GM06990 (cell line): Measurements from ENCODE around the gene SFRP2.

ENCODE experiments used
- DNase-seq: peaks from one replicate; pipeline ENCODE4 v3.0.0-alpha.2; 2011; ENCODE audit not compliant: insufficient read length; ENCODE audit errors: extremely low read depth
- H3K27me3 ChIP-seq: replicated peaks from 2 replicates; pipeline ENCODE4 v1.6.0; 2011; ENCODE audit warnings: low read length; ENCODE audit not compliant: control insufficient read depth, insufficient read depth
- H3K36me3 ChIP-seq: 2 replicates; pipeline ENCODE4 v1.5.1; 2011; ENCODE audit warnings: low read length; ENCODE audit not compliant: control insufficient read depth, insufficient read depth
- H3K4me3 ChIP-seq: replicated peaks from 2 replicates; pipeline ENCODE4 v1.5.1; 2011; ENCODE audit warnings: low read depth, mild to moderate bottlenecking, control low read depth, low read length
- CTCF ChIP-seq: IDR thresholded peaks from 2 replicates; pipeline ENCODE4 v1.5.1; 2011; ENCODE audit warnings: low read length, control low read depth, mild to moderate bottlenecking, inconsistent platforms; ENCODE audit not compliant: insufficient read depth, poor library complexity, severe bottlenecking

The SFRP2 gene

GRCh38 chr4:153788413-153789276 lies at the start of gene SFRP2:
Gene SFRP2, minus strand, starts transcription at chr4:153789083. Its CDS starts 248 bp downstream, at chr4:153788835.
- H3K36me3 ChIP-seq = no peaks in the 10 kb centered on the region
- TF ChIP-seq CTCF = no peak
- no peak for DNase-seq
- peaks cover 3% of the 10 kb centered on the region; the same call in 1 of the 2 replicates for H3K27me3 ChIP-seq
- H3K4me3 ChIP-seq = no peak within 1 kb of the TSS; the same call in 1 of the 2 replicates

- H3K27me3 ChIP-seq = no peaks in the 10 kb centered on the region; the same call in 1 of the 2 replicates
- H3K4me3 ChIP-seq = no peak overlapping the region
- DNase-seq = no peak
- no peak for TF ChIP-seq CTCF
- H3K36me3 ChIP-seq = no peaks in the 10 kb centered on the region
Measured at GRCh38 chr4:153838564-153838963, 49.7 kb upstream of the SFRP2 start.

- no peak for DNase-seq
- Histone ChIP-seq H3K27me3 (no peaks in the 10 kb centered on the region; the same call in 1 of the 2 replicates), H3K36me3 (no peaks in the 10 kb centered on the region), H3K4me3 (no peak overlapping the region)
- no peak for TF ChIP-seq CTCF
Measured at GRCh38 chr4:153834901-153835300, 46.0 kb upstream of the SFRP2 start.

- no peaks in the 10 kb centered on the region; the same call in 1 of the 2 replicates for H3K27me3 ChIP-seq
- H3K4me3 ChIP-seq = no peak overlapping the region
- DNase-seq = no peak
- no peak for TF ChIP-seq CTCF
- H3K36me3 ChIP-seq = no peaks in the 10 kb centered on the region
Measured at GRCh38 chr4:153832720-153833287, 43.9 kb upstream of the SFRP2 start.

GRCh38 chr4:153832054-153832453 lies 43.2 kb upstream of the SFRP2 start:
- DNase-seq = no peak
- no peak for TF ChIP-seq CTCF

More at GRCh38 chr4:153832054-153832453, 43.2 kb upstream of the SFRP2 start:
- Histone ChIP-seq H3K4me3 (no peak overlapping the region), H3K36me3 (no peaks in the 10 kb centered on the region), H3K27me3 (no peaks in the 10 kb centered on the region; the same call in 1 of the 2 replicates)
